ENCODE data around the gene HAND2. TPM values are rescaled to one million over a fixed set of nuclear protein-coding genes. Genes with fewer than 3 reads are reported as not detected.
A peak's percentile ranks its signal among the peaks of the same experiment; 100 is the strongest.

HAND2 gene
- total and polyA plus RNA-seq, 2 of the 13 experiments (the other 11 are each of a cell fraction or from before 2014, with no cell fraction given), result not detected

DNA sequence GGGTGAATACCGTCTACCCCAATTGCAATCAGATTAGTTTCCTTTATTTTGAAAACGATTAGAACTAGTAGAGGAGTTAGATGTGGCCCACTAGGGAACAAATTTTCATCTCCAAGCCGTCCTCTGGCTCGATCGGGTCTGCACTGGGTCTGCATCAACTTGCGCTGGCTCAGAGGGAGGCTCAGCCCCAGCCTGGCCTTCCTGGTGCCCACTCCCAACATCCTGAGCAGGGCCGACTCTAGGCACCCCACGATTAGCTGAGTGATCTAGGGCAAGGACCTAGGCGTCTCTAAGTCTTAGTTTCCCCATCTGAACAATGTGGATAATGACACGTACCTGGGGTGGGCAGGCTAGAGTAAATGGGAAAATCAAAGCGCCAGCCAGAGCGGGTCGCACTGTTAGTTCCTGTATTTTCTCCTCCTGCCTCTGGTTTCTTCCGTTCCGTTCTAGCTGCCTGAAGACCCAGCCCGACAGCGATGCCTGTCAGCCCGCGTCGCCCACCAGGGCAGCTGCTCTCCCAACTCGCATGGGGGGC lies 7.7 kb upstream of the HAND2 start (continued):
- no peak for TF ChIP-seq TGIF2 (CRISPR knock-in tag; IDR thresholded peaks at IDR 0.05)
- no peak for TF ChIP-seq E2F5 (CRISPR knock-in tag; conservative IDR thresholded peaks at IDR 0.05)
- TF ChIP-seq ZNF138 (CRISPR knock-in tag; IDR thresholded peaks at IDR 0.05; ENCODE audit: low read depth), result no peak
- TF ChIP-seq, protein P1, sequence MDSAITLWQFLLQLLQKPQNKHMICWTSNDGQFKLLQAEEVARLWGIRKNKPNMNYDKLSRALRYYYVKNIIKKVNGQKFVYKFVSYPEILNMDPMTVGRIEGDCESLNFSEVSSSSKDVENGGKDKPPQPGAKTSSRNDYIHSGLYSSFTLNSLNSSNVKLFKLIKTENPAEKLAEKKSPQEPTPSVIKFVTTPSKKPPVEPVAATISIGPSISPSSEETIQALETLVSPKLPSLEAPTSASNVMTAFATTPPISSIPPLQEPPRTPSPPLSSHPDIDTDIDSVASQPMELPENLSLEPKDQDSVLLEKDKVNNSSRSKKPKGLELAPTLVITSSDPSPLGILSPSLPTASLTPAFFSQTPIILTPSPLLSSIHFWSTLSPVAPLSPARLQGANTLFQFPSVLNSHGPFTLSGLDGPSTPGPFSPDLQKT (CRISPR knock-in tag; IDR thresholded peaks at IDR 0.05; ENCODE audit: borderline replicate concordance), result no peak

DNA sequence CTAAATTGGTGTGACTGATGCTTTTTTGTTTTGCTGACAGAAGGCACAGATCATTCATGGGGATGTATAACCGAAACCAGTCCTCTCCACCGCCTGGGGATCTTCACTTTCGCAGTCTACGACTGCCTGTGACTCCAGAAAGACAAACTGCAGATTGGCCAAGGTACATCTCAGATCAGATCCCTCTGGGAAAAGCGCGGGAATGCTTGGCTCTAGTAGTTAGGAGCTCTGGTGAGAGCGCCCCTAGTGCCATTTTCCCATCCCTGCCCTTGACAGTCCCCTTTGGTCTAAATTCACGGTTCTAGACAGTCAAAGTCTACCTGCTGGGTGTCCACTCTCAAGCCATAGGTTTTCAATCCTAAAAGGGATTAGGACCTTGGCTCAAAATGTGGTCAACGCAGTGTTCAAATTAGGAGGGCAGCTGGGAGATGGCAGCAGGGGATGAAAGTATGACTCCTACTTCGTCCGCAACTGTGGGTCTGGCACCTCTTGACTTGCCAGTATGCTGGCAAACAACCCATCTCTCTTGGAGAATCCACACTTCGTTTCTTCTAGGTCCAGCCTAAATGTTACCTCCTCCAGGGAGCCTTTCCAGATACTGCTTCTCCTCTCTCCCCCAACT lies 6.9 kb upstream of the HAND2 start:
- peak; percentile 7 for DNase-seq (ENCODE audit: low spot score)
- WGBS (ENCODE audit: low lambda C conversion rate), result 40% methylated on average over 11 of the region's 12 CpGs
- Histone ChIP-seq H4K20me1 (ENCODE audit: insufficient read depth, low read length) (no peaks in the 10 kb centered on the region), H2AFZ (ENCODE audit: low read length) (no peak overlapping the region), H3K9me3 (ENCODE audit: low read length) (no peaks in the 10 kb centered on the region), H3K4me3 (replicated peaks in 1 of 3; ENCODE audit: insufficient read depth in 1 of 3, low read depth in 2 of 3, low read length in 3 of 3) (no peak overlapping the region), H3K4me2 (ENCODE audit: low read depth, low read length) (no peak overlapping the region), H3K36me3 (replicated peaks in 1 of 2; ENCODE audit: control insufficient read depth in 1 of 2, insufficient read depth in 2 of 2, low read length in 2 of 2) (no peaks in the 10 kb centered on the region), H3K27me3 (ENCODE audit: control insufficient read depth in 1 of 2, insufficient read depth in 2 of 2, low read length in 2 of 2) (peaks cover 4 to 52% of the 10 kb centered on the region in 2 experiments; a peak in 3 of 5 replicates), H3K4me1 (ENCODE audit: insufficient read depth, low read length) (no peaks in the 10 kb centered on the region), H3K9ac (ENCODE audit: insufficient read depth, low read depth, low read length) (no peak overlapping the region), H3K79me2 (ENCODE audit: insufficient read depth, low read length) (no peaks in the 10 kb centered on the region), H3K27ac (ENCODE audit: extremely low read length, insufficient read depth, low read length) (no peak overlapping the region)
- peak; percentile 46 for FAIRE-seq
- POLR2A ChIA-PET, result no interaction called here
- BruUV-seq (replicated peaks), result no TSS peak
- in situ Hi-C loops (cut with HindIII; ENCODE audit: extremely low pct_ligation_motif_present, low pct_unique_long_range_greater_than_20kb) (no loop called here), intact Hi-C loops (cut with micrococcal nuclease; ENCODE audit: unreplicated experiment) (no loop called here)
- peak; percentile 77; the same call in 1 of the 2 replicates for TF ChIP-seq TFDP1 (CRISPR knock-in tag; IDR thresholded peaks at IDR 0.05; ENCODE audit: borderline replicate concordance)
- no peak for TF ChIP-seq ZNF230 (CRISPR knock-in tag; IDR thresholded peaks at IDR 0.05)
- 0 out of 2 replicates have a peak, but pooled peaks have one; percentile 17 for TF ChIP-seq PPARG (CRISPR knock-in tag; conservative IDR thresholded peaks at IDR 0.05)
- TF ChIP-seq ZNF256 (CRISPR knock-in tag; conservative IDR thresholded peaks at IDR 0.05), result no peak
- TF ChIP-seq TFDP2 (CRISPR knock-in tag; IDR thresholded peaks at IDR 0.05), result peak; percentile 70; the same call in 1 of the 2 replicates
- no peak for TF ChIP-seq REL (CRISPR knock-in tag; conservative IDR thresholded peaks at IDR 0.05)
- TF ChIP-seq AGO1 (IDR thresholded peaks at IDR 0.05; ENCODE audit: low read depth, low read length, poor library complexity, severe bottlenecking), result no peak
- no peak for TF ChIP-seq FOSL1 (CRISPR knock-in tag; IDR thresholded peaks at IDR 0.05; ENCODE audit: borderline replicate concordance)
- ATAC-seq, result peak; percentile 91
- CTCF ChIA-PET (ENCODE audit: low intra/inter-chr PET ratio, low total read pairs), result no interaction called here
